CD14-positive monocyte (primary cell): ENCODE data around the gene STAT4. TPM values are rescaled to one million over a fixed set of nuclear protein-coding genes. Genes with fewer than 3 reads are reported as not detected.

Experiments
- DNase-seq, 3 donors: peaks; one replicate each; pipeline ENCODE4 v3.0.0-alpha.2; 2011 to 2022
- H2AFZ ChIP-seq: 2 replicates; pipeline ENCODE4 v1.6.0; 2012; ENCODE audit warnings: mild to moderate bottlenecking, low read depth, low read length, inconsistent platforms; ENCODE audit not compliant: insufficient read depth, poor library complexity, severe bottlenecking
- H3K27ac ChIP-seq, 2 donors: 1 replicate in 1 of 2; 2 replicates in 1 of 2; pipeline ENCODE4 v1.5.1; 2012 to 2013; ENCODE audit warnings: low read length in 2 of 2, control low read depth in 1 of 2, inconsistent platforms in 1 of 2, low read depth in 1 of 2, mild to moderate bottlenecking in 1 of 2
- H3K27me3 ChIP-seq, 2 donors: one replicate each; pipeline versions ENCODE4 v1.6.0 to v1.6.1; 2011 to 2013; ENCODE audit warnings: low read length in 2 of 2; ENCODE audit not compliant: control insufficient read depth in 2 of 2, insufficient read depth in 2 of 2
- H3K36me3 ChIP-seq, 2 donors: replicated peaks in 1 of 2; 1 replicate in 1 of 2; 2 replicates in 1 of 2; pipeline versions ENCODE4 v1.5.1 to v1.6.1; 2012 to 2013; ENCODE audit warnings: low read length in 2 of 2, control low read depth in 1 of 2, inconsistent platforms in 1 of 2, mild to moderate bottlenecking in 1 of 2; ENCODE audit not compliant: insufficient read depth in 2 of 2, control insufficient read depth in 1 of 2
- H3K4me1 ChIP-seq, 2 donors: 1 replicate in 1 of 2; 2 replicates in 1 of 2; pipeline versions ENCODE4 v1.5.1 to v1.6.1; 2012 to 2013; ENCODE audit warnings: low read length in 2 of 2, control low read depth in 1 of 2, inconsistent platforms in 1 of 2, mild to moderate bottlenecking in 1 of 2, moderate library complexity in 1 of 2; ENCODE audit not compliant: insufficient read depth in 2 of 2, control insufficient read depth in 1 of 2
- H3K4me2 ChIP-seq: replicated peaks from 2 replicates; pipeline ENCODE3; 2012; ENCODE audit warnings: low read length, moderate library complexity, mild to moderate bottlenecking; ENCODE audit not compliant: poor library complexity, severe bottlenecking; ENCODE audit errors: extremely low read depth
- H3K4me3 ChIP-seq, 3 experiments: fragments of 200-600 bp in 1 of 3; sonication (generic) in 1 of 3; replicated peaks in 1 of 3; 1 replicate in 2 of 3; 2 replicates in 1 of 3; pipeline ENCODE4 v1.5.1; 2011 to 2013; ENCODE audit warnings: low read length in 3 of 3, mild to moderate bottlenecking in 3 of 3, control low read depth in 2 of 3, low read depth in 2 of 3, inconsistent platforms in 1 of 3, moderate library complexity in 1 of 3
- H3K79me2 ChIP-seq: 2 replicates; pipeline ENCODE4 v1.6.0; 2012; ENCODE audit warnings: mild to moderate bottlenecking, control low read depth, inconsistent platforms, low read length, moderate library complexity; ENCODE audit not compliant: insufficient read depth
- H3K9ac ChIP-seq: 2 replicates; pipeline ENCODE4 v1.6.0; 2017; ENCODE audit warnings: low read length, mild to moderate bottlenecking; ENCODE audit not compliant: insufficient read depth, poor library complexity, severe bottlenecking
- H3K9me3 ChIP-seq, 2 donors: replicated peaks in 1 of 2; 1 replicate in 1 of 2; 2 replicates in 1 of 2; pipeline versions ENCODE4 v1.5.1 to v1.6.1; 2012 to 2013; ENCODE audit warnings: low read length in 2 of 2, control low read depth in 1 of 2; ENCODE audit not compliant: control insufficient read depth in 1 of 2, insufficient read depth in 1 of 2
- H4K20me1 ChIP-seq: 2 replicates; pipeline ENCODE4 v1.6.0; 2012; ENCODE audit warnings: mild to moderate bottlenecking, low read length, control low read depth, moderate library complexity; ENCODE audit not compliant: insufficient read depth
- H3K27ac Mint-ChIP-seq, 7 donors: one replicate each; pipeline ENCODE4 v1.8.0; 2020; ENCODE audit warnings: mild to moderate bottlenecking in 7 of 7, mixed read lengths in 7 of 7, moderate library complexity in 6 of 7, inconsistent platforms in 2 of 7
- H3K27me3 Mint-ChIP-seq, 3 donors: one replicate each; pipeline ENCODE4 v1.8.0; 2021 to 2022; ENCODE audit warnings: low read depth in 3 of 3, mild to moderate bottlenecking in 3 of 3, mixed read lengths in 3 of 3, moderate library complexity in 3 of 3, inconsistent platforms in 1 of 3
- H3K36me3 Mint-ChIP-seq, 2 donors: one replicate each; pipeline ENCODE4 v1.8.0; 2020; ENCODE audit warnings: mixed read lengths in 2 of 2, inconsistent platforms in 1 of 2, mild to moderate bottlenecking in 1 of 2
- H3K4me1 Mint-ChIP-seq: one replicate; pipeline ENCODE4 v1.8.0; 2020; ENCODE audit warnings: mild to moderate bottlenecking, mixed read lengths
- H3K4me3 Mint-ChIP-seq, 2 donors: one replicate each; pipeline ENCODE4 v1.8.0; 2020; ENCODE audit warnings: mild to moderate bottlenecking in 2 of 2, mixed read lengths in 2 of 2, moderate library complexity in 1 of 2
- H3K9me3 Mint-ChIP-seq, 7 donors: one replicate each; pipeline ENCODE4 v1.8.0; 2020 to 2022; ENCODE audit warnings: mixed read lengths in 7 of 7, mild to moderate bottlenecking in 6 of 7, moderate library complexity in 6 of 7, inconsistent platforms in 2 of 7
- WGBS: methylation state at CpG from one replicate; pipeline ENCODE4 v1.1.5; 2013; ENCODE audit warnings: missing lambda C conversion rate; ENCODE audit not compliant: insufficient coverage; 5-methylcytosine and 5-hydroxymethylcytosine counted together
- intact Hi-C, 2 donors: fragments of 100-400 bp; cut with micrococcal nuclease; formaldehyde crosslinking; loops; one replicate each; pipeline versions ENCODE4 v1.15.0 to v1.15.1; 2023
- polyA plus RNA-seq, 3 donors: library from polyadenylated mRNA; depleted of rRNA in 1 of 3; unstranded in 2 of 3; stranded (reverse) in 1 of 3; fragments of 300-500 nt in 2 of 3; fragments of >200 nt in 1 of 3; fragmentation: Illumina TruSeq in 2 of 3; gene quantifications; 1 replicate in 2 of 3; 2 replicates in 1 of 3; pipeline ENCODE4 v1.2.3, GENCODE V29; 2012 to 2021
- TF ChIP-seq, protein P1 (sequence below): fragments of 200-600 bp; IDR thresholded peaks from one replicate; pipeline ENCODE4 v1.8.0; 2022; ENCODE audit warnings: antibody characterized with exemption, mild to moderate bottlenecking

Gene STAT4
- polyA plus RNA-seq, 3 donors: 0.31 to 0.52 (median 0.31) TPM

DNA sequence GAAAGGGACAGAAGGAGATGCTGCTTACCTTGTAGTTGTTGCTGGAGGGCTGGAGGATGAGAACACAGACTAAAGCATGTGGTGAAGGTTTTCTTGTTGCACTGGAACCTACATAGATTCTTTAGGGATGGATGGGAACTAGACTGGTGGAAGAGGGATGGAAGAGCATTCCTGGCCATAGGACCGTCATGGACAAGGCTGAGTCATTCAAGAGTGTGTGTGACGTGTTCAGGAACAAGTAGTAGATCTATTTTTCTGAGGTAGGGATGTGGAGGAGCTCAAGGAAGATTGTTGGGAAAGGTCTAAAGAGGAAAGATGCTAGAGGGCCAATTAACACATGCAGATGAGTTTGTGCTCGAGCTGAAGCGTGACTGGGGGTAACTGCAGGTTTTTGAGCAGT, 6.6 kb downstream of the STAT4 start:
- Mint-ChIP-seq H3K36me3 (no peaks in the 10 kb centered on the region), H3K27me3 (peaks cover 3 to 6% (median 3%) of the 10 kb centered on the region in 3 donors), H3K4me3 (no peak overlapping the region), H3K9me3 (no peaks in the 10 kb centered on the region), H3K4me1 (peaks cover 4% of the 10 kb centered on the region), H3K27ac (no peak overlapping the region)
- Histone ChIP-seq H2AFZ (no peak overlapping the region), H3K9me3 (no peaks in the 10 kb centered on the region), H4K20me1 (no peaks in the 10 kb centered on the region), H3K79me2 (no peaks in the 10 kb centered on the region), H3K4me3 (no peak overlapping the region), H3K4me1 (no peaks in the 10 kb centered on the region), H3K9ac (no peak overlapping the region), H3K36me3 (no peaks in the 10 kb centered on the region), H3K4me2 (no peak overlapping the region), H3K27ac (no peak overlapping the region), H3K27me3 (no peaks in the 10 kb centered on the region)
- intact Hi-C loops: no loop called here
- 83% methylated on average over 4 of the region's 4 CpGs for WGBS
- DNase-seq: no peak
- TF ChIP-seq, protein P1, sequence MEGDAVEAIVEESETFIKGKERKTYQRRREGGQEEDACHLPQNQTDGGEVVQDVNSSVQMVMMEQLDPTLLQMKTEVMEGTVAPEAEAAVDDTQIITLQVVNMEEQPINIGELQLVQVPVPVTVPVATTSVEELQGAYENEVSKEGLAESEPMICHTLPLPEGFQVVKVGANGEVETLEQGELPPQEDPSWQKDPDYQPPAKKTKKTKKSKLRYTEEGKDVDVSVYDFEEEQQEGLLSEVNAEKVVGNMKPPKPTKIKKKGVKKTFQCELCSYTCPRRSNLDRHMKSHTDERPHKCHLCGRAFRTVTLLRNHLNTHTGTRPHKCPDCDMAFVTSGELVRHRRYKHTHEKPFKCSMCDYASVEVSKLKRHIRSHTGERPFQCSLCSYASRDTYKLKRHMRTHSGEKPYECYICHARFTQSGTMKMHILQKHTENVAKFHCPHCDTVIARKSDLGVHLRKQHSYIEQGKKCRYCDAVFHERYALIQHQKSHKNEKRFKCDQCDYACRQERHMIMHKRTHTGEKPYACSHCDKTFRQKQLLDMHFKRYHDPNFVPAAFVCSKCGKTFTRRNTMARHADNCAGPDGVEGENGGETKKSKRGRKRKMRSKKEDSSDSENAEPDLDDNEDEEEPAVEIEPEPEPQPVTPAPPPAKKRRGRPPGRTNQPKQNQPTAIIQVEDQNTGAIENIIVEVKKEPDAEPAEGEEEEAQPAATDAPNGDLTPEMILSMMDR: no peak

DNA sequence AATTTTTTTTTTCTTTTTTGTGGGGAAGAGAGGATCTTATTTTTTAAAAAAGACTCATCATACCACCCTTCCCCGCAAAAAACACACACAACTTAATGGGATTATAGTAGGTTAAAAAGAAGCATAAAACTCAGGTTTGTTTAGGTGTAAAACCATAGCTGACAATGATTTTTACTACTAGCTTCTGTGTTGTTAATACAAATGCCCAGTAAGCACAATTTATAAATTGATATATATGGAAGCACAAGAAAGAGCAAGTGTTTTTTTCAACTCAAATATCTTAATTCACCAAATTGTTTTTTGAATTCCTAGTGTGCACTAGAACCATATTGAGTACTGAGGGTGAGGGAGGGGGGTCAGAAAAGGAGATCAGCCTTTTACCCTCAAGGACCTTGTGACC, 7.0 kb downstream of the STAT4 start:
- Histone ChIP-seq H3K4me2 (no peak overlapping the region), H3K27me3 (no peaks in the 10 kb centered on the region), H2AFZ (no peak overlapping the region), H3K9ac (no peak overlapping the region), H3K79me2 (no peaks in the 10 kb centered on the region), H3K4me3 (no peak overlapping the region), H4K20me1 (no peaks in the 10 kb centered on the region), H3K36me3 (no peaks in the 10 kb centered on the region), H3K9me3 (no peaks in the 10 kb centered on the region), H3K27ac (no peak overlapping the region), H3K4me1 (no peaks in the 10 kb centered on the region)
- no peak for DNase-seq
- Mint-ChIP-seq H3K27me3 (peaks cover under 1 to 4% (median 2%) of the 10 kb centered on the region in 3 donors), H3K27ac (no peak overlapping the region), H3K4me1 (peaks cover under 1% of the 10 kb centered on the region), H3K36me3 (no peaks in the 10 kb centered on the region), H3K9me3 (no peaks in the 10 kb centered on the region), H3K4me3 (no peak overlapping the region)
- intact Hi-C loops: no loop called here
- TF ChIP-seq, protein P1: no peak
- WGBS: no CpG with 5 or more reads among the region's 1 CpG
